ENCODE data around the gene GPT2.

Gene GPT2

DNA sequence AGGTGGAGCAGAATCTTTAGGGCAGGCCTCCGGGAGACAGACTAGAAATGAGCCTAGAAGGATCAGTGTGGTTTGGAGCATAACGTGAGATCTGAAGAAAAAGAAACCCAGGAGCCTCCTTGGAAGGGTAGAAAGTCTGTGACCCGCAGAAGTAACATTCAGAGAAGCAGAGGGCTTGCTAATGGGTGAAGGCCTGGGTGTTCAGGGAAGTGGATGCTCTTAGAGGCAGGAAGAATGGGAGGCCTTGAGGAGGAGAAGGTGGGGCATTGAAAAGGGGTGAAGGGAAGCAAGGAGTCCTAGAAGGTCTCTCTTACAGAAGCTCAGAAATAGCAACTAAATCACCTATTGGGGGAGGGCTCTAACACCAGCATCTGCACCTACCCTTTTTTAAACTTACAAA, 20.3 kb downstream of the GPT2 start:
- H3K9me3 ChIP-seq (ENCODE audit: control insufficient read depth, insufficient read depth, low read length), result no peaks in the 10 kb centered on the region

DNA sequence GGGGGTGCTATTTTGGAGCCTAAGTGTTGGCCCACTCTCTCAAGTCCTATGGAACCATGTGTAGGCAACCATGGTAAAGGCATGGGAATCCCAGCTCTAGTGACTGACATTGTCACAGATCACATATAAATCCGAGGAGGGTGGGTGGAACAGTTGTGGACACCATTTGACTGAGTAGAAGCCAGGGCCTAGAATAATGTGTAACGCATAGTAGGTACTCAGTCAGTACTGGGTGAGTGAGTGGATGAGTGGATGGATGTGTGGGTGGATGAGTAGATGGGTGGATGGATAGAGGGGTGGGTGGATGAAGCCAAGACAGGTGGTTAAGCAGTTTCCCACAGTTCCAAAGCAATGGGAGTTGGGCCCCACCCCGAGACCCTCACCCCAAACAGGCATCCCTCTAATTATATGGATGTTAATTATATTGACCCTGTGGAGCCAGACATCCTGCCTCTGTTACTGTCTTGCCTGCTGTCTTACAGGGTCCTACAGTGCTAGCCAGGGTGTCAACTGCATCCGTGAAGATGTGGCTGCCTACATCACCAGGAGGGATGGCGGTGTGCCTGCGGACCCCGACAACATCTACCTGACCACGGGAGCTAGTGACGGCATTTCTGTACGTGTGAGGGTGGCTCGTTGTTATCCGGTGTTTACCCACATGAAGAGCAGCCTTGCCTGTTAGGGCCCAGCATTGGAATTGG, 22.3 kb downstream of the GPT2 start:
- Histone ChIP-seq H4K20me1 (ENCODE audit: control insufficient read depth, insufficient read depth, low read depth, low read length) (no peaks in the 10 kb centered on the region), H3K79me2 (ENCODE audit: control insufficient read depth, low read length) (0 out of 2 replicates have a peak, but pooled peaks cover 3% of the 10 kb centered on the region), H3K27me3 (ENCODE audit: control insufficient read depth, low read length) (no peaks in the 10 kb centered on the region), H3K9me3 (ENCODE audit: control insufficient read depth, insufficient read depth, low read length) (no peaks in the 10 kb centered on the region), H3K4me3 (ENCODE audit: low read length) (no peak overlapping the region), H3K9me2 (replicated peaks; ENCODE audit: control insufficient read depth, low read length) (no peaks in the 10 kb centered on the region), H3F3A (ENCODE audit: control insufficient read depth, insufficient read depth) (peaks cover 12% of the 10 kb centered on the region), H3K27ac (ENCODE audit: low read depth, low read length) (no peak overlapping the region), H3K4me1 (ENCODE audit: control insufficient read depth, low read length) (peaks cover 32% of the 10 kb centered on the region), H3K36me3 (ENCODE audit: control insufficient read depth, low read length) (peaks cover 7% of the 10 kb centered on the region), H3K4me2 (ENCODE audit: low read length) (no peak overlapping the region)
- TF ChIP-seq EZH2phosphoT487 (IDR thresholded peaks at IDR 0.05; ENCODE audit: borderline replicate concordance, low read length) (no peak), CTCF (IDR thresholded peaks at IDR 0.05; ENCODE audit: low read depth, low read length, poor library complexity, severe bottlenecking) (no peak)

More for the DNA sequence above, 20.3 kb downstream of the GPT2 start:
- H4K20me1 ChIP-seq (ENCODE audit: control insufficient read depth, insufficient read depth, low read depth, low read length), result no peaks in the 10 kb centered on the region
- peaks cover 12% of the 10 kb centered on the region for H3K4me1 ChIP-seq (ENCODE audit: control insufficient read depth, low read length)
- no peaks in the 10 kb centered on the region for H3K27me3 ChIP-seq (ENCODE audit: control insufficient read depth, low read length)
- no peaks in the 10 kb centered on the region for H3K9me2 ChIP-seq (replicated peaks; ENCODE audit: control insufficient read depth, low read length)
- no peak for TF ChIP-seq EZH2phosphoT487 (IDR thresholded peaks at IDR 0.05; ENCODE audit: borderline replicate concordance, low read length)
- TF ChIP-seq CTCF (IDR thresholded peaks at IDR 0.05; ENCODE audit: low read depth, low read length, poor library complexity, severe bottlenecking), result no peak
- H3K79me2 ChIP-seq (ENCODE audit: control insufficient read depth, low read length), result 0 out of 2 replicates have a peak, but pooled peaks cover 2% of the 10 kb centered on the region
- peaks cover 2% of the 10 kb centered on the region for H3K36me3 ChIP-seq (ENCODE audit: control insufficient read depth, low read length)
- no peak overlapping the region for H3K27ac ChIP-seq (ENCODE audit: low read depth, low read length)
- H3K4me3 ChIP-seq (ENCODE audit: low read length), result no peak overlapping the region
- no peak overlapping the region for H3K4me2 ChIP-seq (ENCODE audit: low read length)
- H3F3A ChIP-seq (ENCODE audit: control insufficient read depth, insufficient read depth), result peaks cover 3% of the 10 kb centered on the region

DNA sequence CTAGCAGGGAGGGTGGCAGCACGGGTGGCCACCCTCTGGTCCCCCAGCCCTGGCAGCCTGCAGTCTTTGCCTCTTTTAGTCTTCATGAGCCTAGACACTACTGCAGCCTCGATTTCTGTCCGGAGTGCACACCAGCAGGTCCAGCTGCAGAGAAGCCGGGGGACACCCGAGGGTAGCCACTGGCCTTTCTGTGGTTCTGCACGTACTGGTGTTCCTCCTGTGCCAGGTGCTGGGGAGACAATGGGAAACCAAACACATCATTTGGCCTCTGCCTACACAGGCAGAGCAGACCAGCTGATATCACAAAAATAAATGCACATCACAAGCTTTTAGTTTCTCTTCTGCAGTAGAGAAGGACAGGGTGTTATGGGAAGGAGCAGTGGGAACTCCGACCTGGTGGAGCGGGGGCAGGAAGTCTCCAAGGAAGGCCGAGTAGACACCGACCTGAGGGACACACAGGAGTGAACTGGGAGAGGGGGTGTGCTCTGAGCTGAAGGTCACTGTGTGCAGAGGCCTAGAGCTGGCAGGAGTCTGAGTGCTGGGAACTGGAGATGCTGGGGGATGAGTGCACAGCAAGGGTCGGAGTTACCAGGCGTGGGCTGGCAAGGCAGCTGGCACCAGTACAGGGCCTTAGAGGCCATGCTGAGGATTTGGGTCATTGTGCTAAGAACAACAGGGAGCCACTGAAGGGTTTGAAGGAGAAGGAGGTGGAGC, 23.1 kb downstream of the GPT2 start:
- TF ChIP-seq CTCF (IDR thresholded peaks at IDR 0.05; ENCODE audit: low read depth, low read length, poor library complexity, severe bottlenecking) (no peak), EZH2phosphoT487 (IDR thresholded peaks at IDR 0.05; ENCODE audit: borderline replicate concordance, low read length) (no peak)
- Histone ChIP-seq H3K27ac (ENCODE audit: low read depth, low read length) (no peak overlapping the region), H3K79me2 (ENCODE audit: control insufficient read depth, low read length) (0 out of 2 replicates have a peak, but pooled peaks cover 3% of the 10 kb centered on the region), H4K20me1 (ENCODE audit: control insufficient read depth, insufficient read depth, low read depth, low read length) (no peaks in the 10 kb centered on the region), H3K9me3 (ENCODE audit: control insufficient read depth, insufficient read depth, low read length) (no peaks in the 10 kb centered on the region), H3K9me2 (replicated peaks; ENCODE audit: control insufficient read depth, low read length) (no peaks in the 10 kb centered on the region), H3K4me2 (ENCODE audit: low read length) (no peak overlapping the region), H3K4me3 (ENCODE audit: low read length) (no peak overlapping the region), H3F3A (ENCODE audit: control insufficient read depth, insufficient read depth) (peaks cover 16% of the 10 kb centered on the region), H3K27me3 (ENCODE audit: control insufficient read depth, low read length) (no peaks in the 10 kb centered on the region), H3K4me1 (ENCODE audit: control insufficient read depth, low read length) (peaks cover 39% of the 10 kb centered on the region), H3K36me3 (ENCODE audit: control insufficient read depth, low read length) (peaks cover 11% of the 10 kb centered on the region)

Measured in DOHH2 (cell line).